WTC11 (cell line): ENCODE data around the gene VEGFD. TPM values are rescaled to one million over a fixed set of nuclear protein-coding genes. Genes with fewer than 3 reads are reported as not detected.

Experiments used
- ATAC-seq: fragments of 200-7000 bp; cut with Tn5 transposase; 2 replicates; pipeline ENCODE4 v1.10.0; 2021; ENCODE audit warnings: mild to moderate bottlenecking, moderate library complexity
- CTCF ChIA-PET: fragments of 300-600 bp; sonication (Branson Sonifier 250); formaldehyde crosslinking; loops from one replicate; lab custom pipeline; 2021; ENCODE audit warnings: antibody characterized with exemption; lab: Charles Lee
- POLR2A ChIA-PET: fragments of 350-600 bp; sonication (Branson Sonifier 250); formaldehyde crosslinking; loops from one replicate; lab custom pipeline; 2021; ENCODE audit warnings: antibody characterized with exemption; lab: Charles Lee
- DNase-seq: peaks from one replicate; pipeline ENCODE4 v3.0.0; 2021; ENCODE audit warnings: low spot score
- H3K27ac Mint-ChIP-seq: 2 replicates; pipeline ENCODE4 v1.8.0; 2021; ENCODE audit warnings: mixed read lengths
- H3K27me3 Mint-ChIP-seq: 2 replicates; pipeline ENCODE4 v1.8.0; 2021; ENCODE audit warnings: low read depth, mild to moderate bottlenecking, moderate library complexity, mixed read lengths
- H3K36me3 Mint-ChIP-seq: 2 replicates; pipeline ENCODE4 v1.8.0; 2021; ENCODE audit warnings: mixed read lengths
- H3K4me1 Mint-ChIP-seq: 2 replicates; pipeline ENCODE4 v1.8.0; 2022; ENCODE audit warnings: mixed read lengths
- H3K4me3 Mint-ChIP-seq: 2 replicates; pipeline ENCODE4 v1.8.0; 2021; ENCODE audit warnings: mild to moderate bottlenecking, moderate library complexity, mixed read lengths
- H3K9me3 Mint-ChIP-seq: 2 replicates; pipeline ENCODE4 v1.8.0; 2021; ENCODE audit warnings: mixed read lengths
- AR ChIP-seq: fragments of 250-450 bp; sonication (Bioruptor Pico); IDR thresholded peaks from 2 replicates; pipeline ENCODE4 v1.9.0; 2021; ENCODE audit warnings: mild to moderate bottlenecking
- ARID4B ChIP-seq: sonication (generic); formaldehyde crosslinking; IDR thresholded peaks from 2 replicates; pipeline ENCODE4 v1.8.0; 2023; ENCODE audit warnings: missing genetic modification reagents, mild to moderate bottlenecking, borderline replicate concordance
- E2F1 ChIP-seq: sonication (generic); formaldehyde crosslinking; IDR thresholded peaks from 2 replicates; pipeline ENCODE4 v1.8.0; 2022; ENCODE audit warnings: mild to moderate bottlenecking, missing genetic modification reagents
- E2F5 ChIP-seq: sonication (generic); formaldehyde crosslinking; IDR thresholded peaks from 2 replicates; pipeline ENCODE4 v1.8.1; 2022; ENCODE audit warnings: mild to moderate bottlenecking, moderate library complexity, missing genetic modification reagents
- FOXK1 ChIP-seq: sonication (generic); formaldehyde crosslinking; IDR thresholded peaks from 2 replicates; pipeline ENCODE4 v1.8.0; 2022; ENCODE audit warnings: mild to moderate bottlenecking, moderate library complexity, missing genetic modification reagents
- FOXP1 ChIP-seq: sonication (generic); formaldehyde crosslinking; IDR thresholded peaks from 2 replicates; pipeline ENCODE4 v1.8.0; 2022; ENCODE audit warnings: missing genetic modification reagents, mild to moderate bottlenecking, moderate library complexity, borderline replicate concordance
- IRF1 ChIP-seq: sonication (generic); formaldehyde crosslinking; IDR thresholded peaks from 2 replicates; pipeline ENCODE4 v1.8.0; 2023; ENCODE audit warnings: missing genetic modification reagents
- IRF2 ChIP-seq: sonication (generic); formaldehyde crosslinking; IDR thresholded peaks from 2 replicates; pipeline ENCODE4 v1.8.0; 2022; ENCODE audit warnings: low read depth, missing genetic modification reagents, borderline replicate concordance
- JUN ChIP-seq: sonication (generic); formaldehyde crosslinking; IDR thresholded peaks from 2 replicates; pipeline ENCODE4 v1.8.0; 2023; ENCODE audit warnings: mild to moderate bottlenecking, missing genetic modification reagents
- NFATC4 ChIP-seq: fragments of 250-450 bp; sonication (Bioruptor Pico); IDR thresholded peaks from 2 replicates; pipeline ENCODE4 v1.9.0; 2021; ENCODE audit warnings: mild to moderate bottlenecking
- NR1H2 ChIP-seq: sonication (generic); formaldehyde crosslinking; IDR thresholded peaks from 2 replicates; pipeline ENCODE4 v1.9.0; 2021; ENCODE audit warnings: mild to moderate bottlenecking, moderate library complexity, missing genetic modification reagents
- PREB ChIP-seq: sonication (generic); formaldehyde crosslinking; IDR thresholded peaks from 2 replicates; pipeline ENCODE4 v1.8.1; 2022; ENCODE audit warnings: mild to moderate bottlenecking, missing genetic modification reagents, moderate library complexity, borderline replicate concordance
- SMAD4 ChIP-seq: sonication (generic); formaldehyde crosslinking; IDR thresholded peaks from 2 replicates; pipeline ENCODE4 v1.8.0; 2022; ENCODE audit warnings: mild to moderate bottlenecking, missing genetic modification reagents
- TEAD4 ChIP-seq: sonication (generic); formaldehyde crosslinking; IDR thresholded peaks from 2 replicates; pipeline ENCODE4 v1.8.0; 2022; ENCODE audit warnings: mild to moderate bottlenecking, missing genetic modification reagents
- ZNF317 ChIP-seq: sonication (generic); formaldehyde crosslinking; IDR thresholded peaks from 2 replicates; pipeline ENCODE4 v1.8.1; 2023; ENCODE audit warnings: low read depth, mild to moderate bottlenecking, moderate library complexity, missing genetic modification reagents, borderline replicate concordance
- total RNA-seq: library from RNA; stranded (reverse); gene quantifications from 3 replicates; pipeline ENCODE4 v1.2.3, GENCODE V29; 2021

The VEGFD gene
- total RNA-seq, 1 experiment from 2014 or later, result not detected

GRCh38 chrX:15418041-15418706, 34.0 kb upstream of the VEGFD start:
- Mint-ChIP-seq H3K4me3 (no peak overlapping the region), H3K36me3 (peaks cover 13% of the 10 kb centered on the region), H3K9me3 (peaks cover 11% of the 10 kb centered on the region), H3K27ac (no peak overlapping the region), H3K27me3 (no peaks in the 10 kb centered on the region), H3K4me1 (peaks cover 2% of the 10 kb centered on the region; the same call in 1 of the 2 replicates)
- no peak for TF ChIP-seq NFATC4 (CRISPR knock-in tag)
- no peak for TF ChIP-seq NR1H2
- TF ChIP-seq E2F1 (CRISPR knock-in tag), result no peak
- TF ChIP-seq E2F5, result no peak
- no peak for TF ChIP-seq ARID4B (CRISPR knock-in tag)
- TF ChIP-seq FOXP1, result no peak
- TF ChIP-seq JUN (CRISPR knock-in tag), result no peak
- TF ChIP-seq IRF2 (CRISPR knock-in tag), result no peak
- no peak for TF ChIP-seq FOXK1 (CRISPR knock-in tag)
- TF ChIP-seq AR (CRISPR knock-in tag), result no peak
- no peak for TF ChIP-seq TEAD4 (CRISPR knock-in tag)
- no peak for TF ChIP-seq PREB (CRISPR knock-in tag)
- no peak for TF ChIP-seq SMAD4 (CRISPR knock-in tag)
- TF ChIP-seq ZNF317, result no peak
- no peak for TF ChIP-seq IRF1 (CRISPR knock-in tag)
- CTCF ChIA-PET, result no interaction called here
- no peak for ATAC-seq
- DNase-seq, result no peak
- POLR2A ChIA-PET, result no interaction called here
